CD4-positive, alpha-beta T cell treated with Interleukin-21 for 1 hour (primary cell): ENCODE results near the gene NALCN.

Source experiments
- DNase-seq: peaks from one replicate; pipeline ENCODE4 v3.0.0-alpha.2; 2020

NALCN gene

GRCh38 chr13:101267656-101268055 lies 148.7 kb downstream of the NALCN start:
- no peak for DNase-seq

- no peak for DNase-seq
These were observed 150.4 kb downstream of the NALCN start for GRCh38 chr13:101265934-101266333.

- no peak for DNase-seq
These were observed 151.4 kb downstream of the NALCN start for GRCh38 chr13:101264931-101265330.

GRCh38 chr13:101262306-101262705 lies 154.0 kb downstream of the NALCN start:
- no peak for DNase-seq

DNA sequence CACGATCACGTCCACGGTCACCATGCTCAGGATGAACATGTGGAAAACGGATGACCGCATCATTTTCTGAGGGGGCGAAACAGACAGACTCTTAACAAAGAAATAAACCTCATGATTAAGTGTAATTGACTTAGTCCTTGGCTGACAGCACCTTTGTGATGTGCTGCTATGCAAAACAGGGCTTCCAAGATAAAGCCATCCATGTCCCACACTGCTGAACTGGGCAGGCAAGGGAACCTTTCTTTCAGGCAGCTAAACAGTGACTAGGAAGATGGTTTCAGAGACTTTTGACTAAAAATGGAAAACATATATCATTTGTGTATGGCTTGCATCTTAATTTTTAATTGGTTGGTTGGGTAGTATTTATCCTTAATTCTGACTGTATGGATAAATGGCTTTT lies 157.8 kb downstream of the NALCN start:
- no peak for DNase-seq

DNA sequence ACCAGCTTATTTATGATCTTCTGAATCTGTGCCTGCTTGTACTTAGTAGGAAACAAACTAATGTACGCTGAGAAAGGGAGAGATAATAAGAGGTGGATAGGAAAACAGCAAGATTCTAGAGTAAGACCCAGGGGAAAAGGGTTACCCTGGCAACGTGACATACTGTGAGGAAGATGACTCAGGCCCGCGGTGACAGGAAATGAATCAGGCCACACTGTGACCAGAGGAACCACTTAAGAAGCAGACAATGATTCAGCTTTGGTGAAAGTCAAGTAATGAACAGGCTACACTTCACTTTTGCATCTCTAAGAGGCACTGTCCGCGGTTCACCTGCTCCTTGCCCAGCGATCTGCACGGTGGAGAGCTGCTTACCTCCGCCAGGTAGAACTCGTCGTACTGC lies 158.2 kb downstream of the NALCN start:
- DNase-seq: peak; percentile 14

- no peak for DNase-seq
These were observed 167.4 kb downstream of the NALCN start for GRCh38 chr13:101248739-101249514.

- no peak for DNase-seq
These were observed 173.6 kb downstream of the NALCN start for GRCh38 chr13:101242720-101243119.

DNA sequence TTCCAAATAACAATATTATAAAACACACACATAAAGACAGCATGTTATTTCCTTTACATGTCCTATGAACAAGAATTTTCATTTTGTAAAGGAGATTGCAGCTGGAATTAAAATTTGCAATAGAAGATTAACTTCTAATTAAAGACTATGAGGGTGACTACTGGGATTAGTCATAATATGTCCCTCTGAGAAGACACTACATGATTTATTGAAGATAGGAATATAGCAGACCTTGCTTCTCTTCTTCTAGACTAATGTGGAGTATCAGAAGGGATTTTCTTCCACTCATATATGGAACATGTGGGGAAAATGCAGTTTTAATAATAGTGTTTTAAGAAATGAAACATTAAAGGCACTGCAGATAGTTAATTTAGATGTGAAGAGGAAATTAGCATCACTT lies 177.8 kb downstream of the NALCN start:
- DNase-seq: no peak

DNA sequence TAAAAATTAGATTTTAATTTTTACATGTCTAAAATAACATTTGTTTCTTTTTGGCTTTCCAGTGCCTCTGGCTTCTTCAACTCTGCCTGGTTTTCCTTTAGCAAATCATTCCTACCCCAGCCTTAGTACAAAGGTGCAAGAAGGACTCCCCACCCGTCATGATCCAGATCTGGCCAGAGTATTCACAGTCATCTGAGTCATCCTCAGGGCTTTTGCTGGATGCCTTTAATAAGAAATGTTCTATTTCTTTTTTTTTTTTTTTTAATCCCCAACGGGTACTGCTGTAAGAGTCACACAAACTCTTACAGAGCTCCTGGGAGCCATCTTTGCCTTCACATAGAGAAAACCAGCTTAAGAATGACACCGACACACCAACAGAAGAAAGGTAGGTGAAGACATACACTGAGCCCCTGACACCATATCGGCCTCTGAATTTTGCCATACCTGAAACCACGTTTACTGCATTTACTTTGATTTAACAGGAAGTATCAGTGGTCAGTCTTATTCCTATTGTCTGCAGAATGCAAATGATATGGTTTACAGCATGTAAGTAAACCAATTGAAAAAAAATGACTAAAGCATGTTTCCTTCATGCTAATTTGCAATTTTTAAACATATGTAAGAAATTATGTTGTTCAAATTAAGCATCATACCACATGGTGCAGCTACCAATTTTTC lies 184.4 kb downstream of the NALCN start:
- no peak for DNase-seq

- no peak for DNase-seq
These were observed 185.9 kb downstream of the NALCN start for GRCh38 chr13:101230271-101230890.

DNA sequence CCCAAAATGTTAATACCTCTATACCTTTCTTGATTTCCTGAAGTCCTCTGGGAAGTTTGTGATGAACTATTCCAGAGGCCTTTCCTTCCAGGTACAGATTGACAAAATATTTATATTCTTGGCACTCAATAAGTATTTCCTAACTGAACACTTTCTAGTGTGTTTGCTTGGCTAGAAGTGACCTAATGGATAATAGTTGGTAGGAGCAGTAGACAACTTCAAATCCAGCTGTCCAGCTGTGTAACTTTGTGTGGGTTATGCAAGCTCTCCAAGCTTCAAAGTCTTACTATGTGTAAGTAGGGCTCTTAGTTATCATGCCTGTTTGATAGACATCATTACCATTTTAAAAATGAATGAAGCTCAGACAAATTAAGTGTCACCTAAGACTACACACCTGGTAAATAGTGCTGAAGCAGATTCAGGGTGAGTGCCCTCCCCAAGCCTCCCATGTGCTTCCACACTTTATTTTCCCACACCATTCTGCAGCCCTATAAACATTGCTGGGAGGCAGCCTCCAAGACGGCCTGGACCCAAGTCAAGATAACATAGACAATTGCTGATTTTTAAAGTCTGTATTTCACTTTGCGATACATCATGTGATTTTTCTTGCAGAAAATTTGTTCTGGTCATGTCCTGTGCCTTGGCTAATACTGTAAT lies 196.6 kb downstream of the NALCN start:
- no peak for DNase-seq

DNA sequence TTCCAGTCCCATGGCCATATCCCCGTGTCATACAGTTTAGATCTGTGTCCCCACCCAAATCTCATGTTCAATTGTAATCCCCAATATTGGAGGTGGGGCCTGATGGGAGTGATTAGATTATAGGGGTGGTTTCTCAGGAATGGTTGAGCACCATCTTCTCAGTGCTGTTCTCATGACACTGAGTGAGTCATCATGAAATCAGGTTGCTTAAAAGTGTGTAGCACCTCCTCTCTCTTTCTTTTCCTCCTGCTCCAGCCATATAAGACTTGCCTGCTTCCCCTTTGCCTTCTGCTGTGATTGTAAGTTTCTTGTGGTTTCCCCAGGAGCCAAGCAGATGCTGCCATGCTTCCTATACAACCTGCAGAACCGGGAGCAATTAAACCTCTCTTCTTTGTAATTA lies 197.8 kb downstream of the NALCN start:
- DNase-seq: no peak

GRCh38 chr13:101217086-101217485 lies 199.2 kb downstream of the NALCN start:
- DNase-seq: no peak

DNA sequence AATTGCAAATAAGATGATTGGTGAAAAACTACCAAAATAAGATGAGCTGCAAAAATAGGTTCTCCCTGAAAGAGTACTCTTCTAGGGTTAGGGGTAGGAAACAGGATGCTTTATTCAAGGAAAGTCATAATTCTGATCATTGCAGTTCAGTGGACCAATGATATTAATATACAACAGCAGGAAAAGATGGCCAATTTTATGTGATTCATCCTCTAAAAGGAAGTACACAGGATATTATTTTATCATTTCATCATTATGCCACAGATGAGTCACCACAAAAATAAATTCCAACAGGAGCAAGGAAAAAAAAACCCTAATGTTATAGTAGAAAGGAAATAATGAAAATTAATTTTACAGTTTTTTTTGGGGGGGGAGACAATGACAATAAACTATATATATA lies 205.0 kb downstream of the NALCN start:
- DNase-seq: no peak

DNA sequence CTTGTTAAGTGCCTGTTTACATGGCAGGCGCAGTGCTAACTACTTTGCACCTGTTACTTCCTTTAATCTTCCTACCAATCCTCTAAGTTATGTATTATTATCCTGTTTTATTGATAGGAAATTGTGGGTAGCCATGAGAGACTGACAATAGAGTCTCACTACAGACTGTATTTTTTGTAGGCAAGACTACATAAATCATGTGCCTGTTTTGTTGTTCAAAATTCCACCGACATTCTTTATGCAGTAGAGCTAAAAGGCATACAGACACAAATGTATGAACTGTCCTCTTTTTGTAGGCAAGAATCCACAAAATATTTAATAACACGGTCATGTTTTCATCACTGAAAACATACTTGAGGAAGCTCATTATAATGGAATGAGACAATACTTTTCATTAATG lies 205.5 kb downstream of the NALCN start:
- DNase-seq: no peak

- no peak for DNase-seq
These were observed 207.0 kb downstream of the NALCN start for GRCh38 chr13:101209206-101209893.

GRCh38 chr13:101205408-101205807 lies 210.9 kb downstream of the NALCN start:
- DNase-seq: no peak

DNA sequence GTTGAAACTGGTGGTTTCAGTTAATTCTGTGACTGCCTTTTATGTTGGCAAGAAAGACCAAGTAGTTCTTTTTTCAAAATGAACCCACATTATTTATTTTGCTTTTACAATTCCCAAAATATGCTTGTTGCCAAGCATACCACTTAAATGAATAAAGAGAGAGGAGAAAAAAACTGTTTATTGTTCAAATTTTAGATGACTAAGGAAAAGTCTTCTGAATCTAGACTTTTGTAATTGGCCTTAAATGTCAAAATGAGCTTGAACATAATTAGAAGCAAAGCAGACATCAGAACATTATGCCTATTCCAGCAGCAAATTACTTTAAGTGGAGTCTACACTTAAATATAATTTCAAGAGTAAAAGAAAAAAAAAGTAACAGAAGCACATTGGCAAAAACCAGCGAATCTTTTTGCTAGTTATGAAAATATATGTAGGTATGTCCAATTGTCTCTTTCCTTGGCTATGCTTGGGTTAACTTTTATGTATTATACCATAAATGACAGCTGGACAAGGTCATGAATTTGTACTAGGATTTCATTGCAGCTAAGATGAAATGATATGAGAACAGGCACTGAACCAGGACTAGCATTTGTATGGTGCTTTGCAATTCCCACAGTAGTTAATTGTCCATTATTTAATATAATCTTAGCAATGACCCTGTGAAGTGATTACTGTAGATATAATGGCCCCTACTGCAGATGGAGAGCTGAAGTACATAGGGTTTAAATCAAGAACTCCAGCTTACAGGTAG lies 211.9 kb downstream of the NALCN start:
- no peak for DNase-seq

DNA sequence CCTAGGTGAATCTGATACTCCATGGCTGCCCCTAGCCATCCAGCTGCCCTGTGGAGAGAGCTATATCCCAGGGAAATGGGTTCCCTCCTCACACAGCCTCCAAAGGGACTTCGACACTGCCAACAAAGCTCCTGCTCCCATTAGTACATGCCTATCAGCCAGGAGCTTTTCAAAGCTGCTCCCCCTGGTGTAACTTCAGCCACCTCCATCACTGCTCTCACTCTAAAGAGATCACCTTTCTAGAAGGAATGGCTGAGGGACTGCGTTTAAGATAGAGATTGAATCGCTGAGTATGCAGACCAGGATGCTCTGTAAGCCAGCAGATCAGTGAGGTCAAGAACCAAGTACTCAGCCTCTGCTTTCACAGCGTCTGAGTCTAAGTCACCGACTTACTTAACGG lies 213.7 kb downstream of the NALCN start:
- no peak for DNase-seq

- no peak for DNase-seq
These were observed 225.3 kb downstream of the NALCN start for GRCh38 chr13:101190976-101191375.

DNA sequence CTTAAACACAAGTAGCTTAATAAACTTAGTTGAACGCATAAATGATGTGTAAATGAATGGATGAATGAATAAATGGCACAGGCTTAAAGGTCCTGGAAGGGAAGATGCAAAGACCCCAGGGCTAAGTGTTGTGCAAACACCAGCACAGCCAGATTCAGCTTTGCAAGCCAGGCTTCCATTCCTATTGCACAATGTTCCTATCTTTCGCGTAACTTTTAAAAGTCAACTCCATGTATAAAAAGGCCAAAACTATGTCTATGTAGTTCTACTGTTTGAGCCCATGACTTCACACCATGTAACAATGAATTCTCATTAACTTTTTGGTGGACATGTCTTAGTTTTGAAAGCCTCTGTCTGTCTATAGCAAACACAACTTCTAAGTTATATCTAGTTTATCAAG lies 226.0 kb downstream of the NALCN start:
- DNase-seq: no peak
